Measurements from ENCODE around the gene AUTS2.

Gene AUTS2

DNA sequence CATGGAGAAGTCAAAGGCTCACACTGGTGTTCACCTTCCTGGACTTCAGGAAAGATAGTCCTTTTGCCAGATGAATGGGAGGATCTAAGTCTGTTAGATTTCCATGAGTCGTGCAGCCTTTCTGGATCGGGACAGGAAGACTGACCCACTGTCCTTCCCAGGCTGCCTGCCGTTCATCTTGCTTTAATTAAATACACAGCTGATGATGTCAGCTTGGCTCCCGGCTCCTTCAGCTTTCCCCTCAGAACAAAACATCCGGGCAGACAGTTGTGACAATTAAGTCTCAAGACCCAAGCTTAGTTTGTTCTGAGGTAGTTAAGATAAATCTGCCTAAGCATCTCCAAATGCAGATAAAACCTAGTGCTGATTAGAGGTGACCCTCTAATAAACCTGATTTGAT, 58.6 kb downstream of the AUTS2 start:
- no peak for DNase-seq (ENCODE audit: low read depth)

GRCh38 chr7:69657331-69657730, 59.1 kb downstream of the AUTS2 start:
- DNase-seq (ENCODE audit: low read depth) = no peak

DNA sequence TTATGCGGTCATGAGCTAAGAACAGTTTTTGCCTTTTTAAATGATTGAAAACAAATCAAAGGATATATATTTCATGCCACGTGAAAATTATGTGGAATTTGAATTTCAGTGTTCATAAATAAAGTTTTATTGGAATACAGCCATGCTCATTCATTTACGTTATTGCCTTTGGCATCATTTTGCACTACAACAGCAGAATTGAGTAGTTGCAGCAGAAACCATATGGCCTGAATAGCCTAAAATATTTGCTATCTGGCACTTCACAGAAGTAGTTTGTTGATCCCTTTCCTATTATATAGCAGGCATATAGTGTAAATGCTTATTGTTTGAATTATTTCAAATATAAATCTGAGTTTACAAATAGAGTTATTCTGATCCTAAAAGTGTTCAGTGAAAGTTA, 59.7 kb downstream of the AUTS2 start:
- no peak for DNase-seq (ENCODE audit: low read depth)

DNA sequence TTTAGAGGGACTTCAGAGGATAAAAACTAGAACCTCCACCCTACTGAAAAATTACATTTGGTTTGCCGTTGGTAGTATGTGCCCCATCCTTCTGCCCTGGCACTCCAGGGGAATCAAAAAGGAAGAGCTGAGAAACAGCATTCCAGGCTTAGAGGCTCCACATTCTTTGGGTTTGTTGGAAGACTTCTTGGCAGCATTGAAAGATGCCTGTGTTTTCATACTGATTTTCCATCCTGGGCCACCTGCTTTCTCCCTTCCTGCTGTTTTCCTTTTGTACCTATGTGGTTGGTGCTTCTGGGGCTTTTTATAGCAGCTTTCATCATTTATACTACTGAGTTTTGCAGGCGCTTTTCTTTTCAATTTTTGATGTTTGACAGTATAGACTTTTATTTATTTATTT, 61.7 kb downstream of the AUTS2 start:
- no peak for DNase-seq (ENCODE audit: low read depth)

DNA sequence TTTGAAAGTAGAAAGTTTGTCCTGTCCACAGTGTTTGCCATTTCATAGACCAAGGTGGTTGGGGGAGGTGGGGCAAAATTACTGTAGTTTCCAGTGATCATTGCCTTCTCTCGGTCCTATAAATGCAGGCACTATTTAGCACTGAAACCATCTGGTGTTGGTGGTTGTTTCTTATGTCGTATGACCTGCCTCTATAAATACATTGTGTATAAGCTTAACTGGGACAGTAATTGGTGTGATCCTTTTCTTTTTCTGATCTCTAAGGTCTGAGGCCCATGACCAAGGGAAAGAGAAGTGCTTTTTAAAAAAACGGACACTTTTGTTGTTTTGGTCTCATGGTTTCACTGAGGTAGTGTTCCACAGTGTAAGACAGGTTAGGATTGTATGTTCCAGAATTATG, 63.1 kb downstream of the AUTS2 start:
- DNase-seq (ENCODE audit: low read depth) = no peak

DNA sequence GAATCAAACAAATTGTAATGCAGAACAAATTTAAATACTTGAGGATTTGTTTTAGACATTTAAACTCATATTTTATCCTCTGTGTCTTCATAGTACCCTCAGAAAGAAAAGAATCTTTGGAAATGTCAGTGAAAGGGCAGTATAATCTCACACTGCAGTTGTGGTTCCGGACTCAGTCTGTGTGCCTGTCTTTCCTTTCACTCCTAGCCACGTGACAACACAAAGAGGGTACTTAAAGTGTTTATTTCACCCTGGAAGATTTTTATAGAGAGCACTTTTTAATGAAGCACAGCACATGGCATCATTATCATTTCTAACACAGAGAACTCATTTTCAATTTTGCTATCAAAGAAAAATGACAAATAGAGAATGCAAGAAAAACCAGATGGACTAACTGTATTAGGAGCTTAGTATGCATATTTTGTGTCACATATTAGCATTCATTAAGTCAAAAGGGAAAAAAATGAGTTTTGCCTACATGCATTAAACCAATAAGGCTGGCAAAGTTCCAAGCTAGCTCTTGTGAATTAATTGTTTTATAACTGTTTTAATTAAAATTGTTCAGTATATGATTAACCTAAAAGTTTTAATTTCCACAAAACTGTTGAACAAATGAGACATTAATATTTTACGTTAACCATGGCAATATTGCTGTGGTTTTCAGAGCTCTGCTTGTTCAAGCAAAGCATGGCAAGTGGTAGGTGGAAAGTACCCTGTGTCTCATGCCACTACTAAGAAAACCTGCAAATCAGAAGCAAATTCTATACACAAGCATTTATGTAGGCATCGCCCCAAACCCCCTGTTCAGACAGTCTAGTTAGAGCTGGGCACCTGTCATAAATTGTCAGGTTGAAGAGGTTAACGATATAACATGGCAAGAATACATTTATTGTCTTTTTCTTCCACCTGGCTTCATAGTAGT, 65.9 kb downstream of the AUTS2 start:
- DNase-seq (ENCODE audit: low read depth) = no peak

DNA sequence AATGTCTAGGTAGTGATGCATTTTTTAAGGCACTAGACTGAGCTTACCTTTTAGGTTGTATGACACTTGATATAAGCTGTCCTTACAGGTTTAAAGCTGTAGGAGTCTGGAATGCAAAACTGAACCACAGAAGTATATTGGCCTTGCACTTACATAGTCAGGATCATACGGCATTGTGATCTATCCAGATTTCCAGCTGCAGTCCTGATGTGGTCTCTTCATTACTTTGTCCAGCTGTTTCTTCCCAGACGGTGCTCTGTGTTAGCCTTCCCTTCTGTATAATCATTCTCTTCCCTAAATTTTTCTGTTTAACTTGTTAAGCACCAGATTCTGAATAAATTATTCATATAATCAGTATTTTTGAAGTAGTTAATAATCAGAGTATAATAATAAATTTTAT, 67.1 kb downstream of the AUTS2 start:
- no peak for DNase-seq (ENCODE audit: low read depth)

- no peak for DNase-seq (ENCODE audit: low read depth)
These were observed 70.1 kb downstream of the AUTS2 start for GRCh38 chr7:69668339-69668870.

DNA sequence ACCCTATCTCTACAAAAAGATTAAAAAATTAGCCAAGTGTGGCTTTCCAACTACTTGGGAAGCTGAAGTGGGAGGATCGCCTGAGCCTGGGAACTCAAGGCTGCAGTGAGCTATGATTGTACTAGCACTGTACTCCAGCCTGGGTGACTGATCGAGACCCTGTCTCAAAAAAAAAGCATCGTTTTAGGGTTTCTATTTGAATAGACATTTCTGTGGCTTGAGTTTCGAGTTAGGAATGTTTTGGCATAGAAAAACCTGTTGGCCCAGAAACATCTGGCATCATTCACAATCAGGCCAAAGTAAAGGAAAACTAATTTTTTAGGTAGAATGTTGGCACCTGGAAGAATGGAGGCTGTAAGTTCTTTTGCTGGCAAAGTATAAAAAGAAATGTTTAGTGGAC, 72.4 kb downstream of the AUTS2 start:
- no peak for DNase-seq (ENCODE audit: low read depth)

GRCh38 chr7:69673074-69673473, 74.8 kb downstream of the AUTS2 start:
- DNase-seq (ENCODE audit: low read depth) = no peak

GRCh38 chr7:69674701-69675182, 76.5 kb downstream of the AUTS2 start:
- no peak for DNase-seq (ENCODE audit: low read depth)

- no peak for DNase-seq (ENCODE audit: low read depth)
These were observed 78.0 kb downstream of the AUTS2 start for GRCh38 chr7:69676247-69676646.

DNA sequence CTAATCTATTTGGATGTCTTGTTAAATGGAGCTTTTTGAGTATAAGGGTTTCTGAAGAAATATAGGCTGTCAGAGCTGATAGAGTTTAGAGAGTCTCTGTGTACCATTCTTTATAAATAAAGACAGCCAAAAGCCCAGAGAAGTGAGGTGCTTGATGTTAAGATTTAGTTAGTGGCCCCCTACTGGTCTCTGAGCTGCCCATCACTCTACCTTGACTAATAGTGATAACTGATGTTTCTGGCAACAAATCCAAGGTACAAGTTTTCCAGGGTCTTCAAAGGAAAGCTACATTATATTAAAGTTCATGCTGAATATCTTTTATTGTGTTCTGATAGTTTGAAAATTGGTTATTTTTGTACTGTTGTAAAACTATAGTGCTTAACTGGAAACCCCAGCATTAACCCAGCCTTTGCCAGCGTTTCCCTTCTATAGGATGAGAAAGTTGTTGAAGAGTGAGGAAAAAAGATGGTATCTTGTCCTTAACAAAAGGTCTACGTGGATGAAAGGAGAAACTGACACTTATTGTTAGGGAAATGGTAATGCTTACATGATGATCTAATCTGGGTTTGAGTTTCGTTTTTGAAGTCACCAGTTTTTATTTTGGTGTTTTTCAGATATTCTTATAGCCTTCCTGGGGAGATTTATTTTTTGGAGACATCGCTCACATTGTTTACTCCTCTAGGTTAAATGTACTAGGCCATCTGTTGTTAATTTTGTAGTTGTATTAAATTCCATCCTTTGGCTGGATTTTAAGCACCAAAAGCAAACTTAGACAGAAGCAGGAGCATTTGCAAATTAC, 79.0 kb downstream of the AUTS2 start:
- no peak for DNase-seq (ENCODE audit: low read depth)

GRCh38 chr7:69677881-69678493, 79.7 kb downstream of the AUTS2 start:
- no peak for DNase-seq (ENCODE audit: low read depth)

DNA sequence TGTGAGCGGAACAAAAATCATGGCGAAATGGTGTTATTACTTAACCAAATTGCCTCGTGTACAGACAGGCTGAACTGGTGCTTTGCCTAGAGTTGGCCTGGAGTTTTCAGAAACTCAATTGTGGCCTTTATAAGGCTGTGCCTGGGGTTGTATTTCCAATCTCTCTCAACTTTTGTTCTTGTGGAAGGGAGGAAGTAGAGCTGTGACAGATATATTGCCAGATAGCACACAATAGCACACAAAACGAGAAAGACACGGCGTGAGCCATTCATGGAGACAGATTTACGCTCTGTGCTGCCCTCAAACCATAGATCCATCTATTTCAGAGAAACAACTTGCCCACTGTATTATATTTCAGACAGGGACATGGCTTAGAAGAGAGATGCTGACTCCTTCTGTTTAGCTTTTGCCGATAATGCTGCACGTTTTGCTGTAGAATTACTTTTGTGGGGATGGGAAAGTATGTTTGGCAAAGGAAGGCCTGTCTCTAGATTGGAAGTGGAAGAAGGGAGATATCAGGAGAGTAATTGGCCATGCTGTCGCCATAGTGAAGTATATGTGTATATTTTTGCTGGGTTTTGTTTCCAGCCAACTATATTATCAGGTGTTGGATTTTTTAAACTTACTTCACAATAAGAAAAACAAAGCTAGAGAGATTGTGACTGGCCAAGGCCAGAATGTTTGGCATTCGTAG, 80.4 kb downstream of the AUTS2 start:
- DNase-seq (ENCODE audit: low read depth) = no peak

- no peak for DNase-seq (ENCODE audit: low read depth)
These were observed 82.9 kb downstream of the AUTS2 start for GRCh38 chr7:69681181-69681580.

DNA sequence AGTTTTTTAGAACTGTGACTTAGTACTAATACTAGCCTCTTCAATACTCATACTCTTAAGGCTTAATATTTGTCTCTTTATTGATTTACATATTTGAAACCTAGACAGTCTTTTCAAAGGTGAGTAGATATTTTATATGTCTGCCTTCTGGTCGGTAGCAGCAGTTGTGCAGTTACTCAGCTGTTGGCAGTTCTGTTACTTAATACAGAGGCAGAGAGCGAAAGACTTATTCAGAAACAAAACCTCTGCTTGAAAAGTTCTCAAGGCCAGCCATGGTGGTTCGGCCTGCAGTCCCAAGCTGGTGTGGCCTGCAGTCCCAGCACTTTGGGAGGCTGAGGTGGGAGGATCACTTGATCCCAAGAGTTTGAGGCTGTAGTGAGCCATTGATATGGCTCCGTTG, 84.2 kb downstream of the AUTS2 start:
- DNase-seq (ENCODE audit: low read depth) = no peak

- DNase-seq (ENCODE audit: low read depth) = no peak
These were observed 84.7 kb downstream of the AUTS2 start for GRCh38 chr7:69683002-69683401.

- no peak for DNase-seq (ENCODE audit: low read depth)
These were observed 86.4 kb downstream of the AUTS2 start for GRCh38 chr7:69684369-69685292.

DNA sequence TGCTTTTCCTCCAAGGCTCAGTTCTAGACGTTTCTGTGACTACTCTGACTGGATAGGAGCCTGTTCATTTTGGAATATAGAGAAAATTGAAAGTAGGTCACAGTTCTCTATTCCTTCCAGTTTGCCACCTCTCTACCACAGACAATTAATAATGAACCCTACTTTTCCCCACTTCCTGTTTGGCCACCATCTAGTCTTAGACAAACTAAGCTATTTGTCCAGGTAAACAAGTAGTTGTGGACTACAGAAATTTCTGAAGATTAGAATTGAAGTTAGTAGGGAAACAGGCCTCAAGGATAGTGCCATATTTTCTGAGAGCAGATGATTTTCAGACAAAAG, 87.0 kb downstream of the AUTS2 start:
- DNase-seq (ENCODE audit: low read depth) = no peak

- no peak for DNase-seq (ENCODE audit: low read depth)
These were observed 88.1 kb downstream of the AUTS2 start for GRCh38 chr7:69686366-69686765.

Data from stimulated activated CD8-positive, alpha-beta memory T cell treated with anti-CD3 and anti-CD28 coated beads, Interleukin-15, amount 100 ng/mL, for 24 hours (primary cell).